Activated T-helper 9 cell treated with anti-CD3 and anti-CD28 coated beads, Interleukin-2, amount 50 U/mL, for 16 hours (primary cell): ENCODE measurements around the gene MRPL28.
"Not testable (repeated sequence)": the region's sequence is repeated elsewhere in the genome, so short reads cannot be mapped to it uniquely, and the experiment has no call there.

Experiments
- DNase-seq: peaks from one replicate; pipeline ENCODE4 v3.0.0-alpha.2; 2020; ENCODE audit warnings: low read depth

The MRPL28 gene

GRCh38 chr16:389352-389751 lies 19.0 kb upstream of the MRPL28 start:
- DNase-seq: no peak

- DNase-seq: not testable (repeated sequence)
Measured at GRCh38 chr16:387761-388666, 17.7 kb upstream of the MRPL28 start.

DNA sequence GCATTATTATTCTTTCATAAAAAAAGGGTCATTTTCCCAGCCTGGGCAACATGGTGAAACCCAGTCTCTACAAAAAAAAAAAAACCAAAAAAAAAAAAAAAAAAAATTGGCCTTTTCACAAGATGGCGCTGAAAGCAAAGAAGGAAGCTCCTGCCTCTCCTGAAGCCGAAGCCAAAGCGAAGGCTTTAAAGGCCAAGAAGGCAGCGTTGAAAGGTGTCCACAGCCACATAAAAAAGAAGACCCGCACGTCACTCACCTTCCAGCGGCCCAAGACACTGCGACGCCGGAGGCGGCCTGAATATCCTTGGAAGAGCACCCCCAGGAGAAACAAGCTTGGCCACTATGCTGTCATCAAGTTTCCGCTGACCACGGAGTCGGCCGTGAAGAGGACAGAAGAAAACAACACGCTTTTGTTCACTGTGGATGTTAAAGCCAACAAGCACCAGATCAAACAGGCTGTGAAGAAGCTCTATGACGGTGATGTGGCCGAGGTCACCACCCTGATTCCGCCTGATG lies 16.4 kb upstream of the MRPL28 start:
- DNase-seq: no peak

DNA sequence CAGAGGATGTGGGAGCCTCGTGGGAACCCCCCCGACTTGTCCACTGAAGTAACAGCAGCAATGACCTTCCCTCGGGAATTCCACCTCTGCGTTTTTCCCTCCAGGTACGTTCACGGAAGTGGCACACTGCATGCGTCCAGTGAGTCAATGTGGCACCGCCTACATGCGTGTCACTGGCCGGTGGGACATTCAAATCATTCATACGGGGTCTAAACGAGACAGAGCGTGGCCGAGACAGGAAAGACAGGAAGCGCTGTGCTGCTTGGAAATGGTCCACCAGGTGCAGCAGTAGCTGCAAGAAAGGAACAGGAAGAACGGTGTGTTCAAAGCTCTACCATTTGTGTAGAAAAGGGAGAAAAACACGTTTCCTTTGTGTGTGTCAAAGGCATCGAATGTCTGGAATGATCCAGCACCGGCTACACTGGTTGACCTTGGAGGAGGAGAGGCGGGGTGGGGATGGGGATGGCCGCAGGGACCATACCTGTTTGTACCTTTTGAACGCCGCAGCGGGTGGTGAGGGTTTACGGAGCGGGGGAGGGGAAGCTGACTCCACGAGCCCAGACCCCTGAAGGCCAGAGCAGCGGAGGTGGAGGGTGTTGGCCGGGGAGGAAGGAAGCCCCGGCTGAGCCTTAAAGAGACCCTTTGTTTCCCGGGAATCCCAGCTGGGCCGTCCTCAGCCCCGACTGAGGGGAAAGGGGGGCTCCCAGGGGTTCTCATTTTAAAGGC lies 13.2 kb upstream of the MRPL28 start:
- no peak for DNase-seq

DNA sequence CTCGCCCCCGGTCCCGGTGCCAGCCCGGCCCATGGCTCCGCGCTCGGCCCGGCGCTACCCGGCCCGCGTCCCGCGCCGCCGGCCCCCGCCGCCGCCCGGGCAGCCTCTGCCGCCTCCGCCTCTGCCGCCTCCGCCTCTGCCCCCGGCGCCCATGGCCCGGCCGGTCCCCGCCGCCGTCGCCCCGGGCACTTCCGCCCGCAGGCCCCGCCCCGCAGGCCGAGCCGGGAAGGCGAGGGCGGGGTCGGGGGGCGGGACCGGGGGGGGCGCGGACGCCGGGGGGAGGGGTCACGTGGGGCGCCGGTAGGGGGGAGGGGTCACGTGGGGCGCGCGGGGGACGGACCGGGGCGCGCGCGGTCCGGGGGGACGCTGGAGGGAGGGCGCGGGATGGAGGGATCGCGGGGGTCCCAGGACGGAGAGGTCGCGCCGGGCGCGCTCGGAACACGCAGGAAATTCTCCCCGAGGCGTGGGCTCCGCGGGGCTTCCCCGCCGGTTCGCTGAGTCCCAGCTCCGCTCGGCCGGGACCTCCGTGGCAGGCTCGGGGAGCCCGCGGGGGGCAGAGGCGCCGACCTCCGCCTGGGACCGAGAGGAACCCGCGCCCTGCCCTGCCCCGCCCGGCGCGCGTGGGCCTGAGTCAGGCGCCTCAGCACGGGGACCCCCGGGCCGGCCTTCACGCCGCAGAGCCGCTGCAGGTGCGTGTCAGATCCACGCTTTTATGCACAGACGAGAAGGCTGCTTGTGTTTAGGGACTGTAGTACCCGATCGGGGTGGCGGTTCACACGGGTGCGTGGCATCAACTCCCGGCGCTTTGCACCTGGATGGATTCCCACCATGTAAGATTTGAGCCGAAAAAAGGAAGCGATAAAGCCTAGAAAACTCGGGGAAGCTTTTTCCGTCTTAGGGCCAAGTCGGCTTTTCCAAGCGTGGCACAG lies 11.7 kb upstream of the MRPL28 start, which contains the start of gene PGAP6:
Gene PGAP6, minus strand, starts transcription at position 190 of the 929 bp plus-strand sequence. Its CDS starts 157 bp downstream, at position 33.
- peak; percentile 53 for DNase-seq

DNA sequence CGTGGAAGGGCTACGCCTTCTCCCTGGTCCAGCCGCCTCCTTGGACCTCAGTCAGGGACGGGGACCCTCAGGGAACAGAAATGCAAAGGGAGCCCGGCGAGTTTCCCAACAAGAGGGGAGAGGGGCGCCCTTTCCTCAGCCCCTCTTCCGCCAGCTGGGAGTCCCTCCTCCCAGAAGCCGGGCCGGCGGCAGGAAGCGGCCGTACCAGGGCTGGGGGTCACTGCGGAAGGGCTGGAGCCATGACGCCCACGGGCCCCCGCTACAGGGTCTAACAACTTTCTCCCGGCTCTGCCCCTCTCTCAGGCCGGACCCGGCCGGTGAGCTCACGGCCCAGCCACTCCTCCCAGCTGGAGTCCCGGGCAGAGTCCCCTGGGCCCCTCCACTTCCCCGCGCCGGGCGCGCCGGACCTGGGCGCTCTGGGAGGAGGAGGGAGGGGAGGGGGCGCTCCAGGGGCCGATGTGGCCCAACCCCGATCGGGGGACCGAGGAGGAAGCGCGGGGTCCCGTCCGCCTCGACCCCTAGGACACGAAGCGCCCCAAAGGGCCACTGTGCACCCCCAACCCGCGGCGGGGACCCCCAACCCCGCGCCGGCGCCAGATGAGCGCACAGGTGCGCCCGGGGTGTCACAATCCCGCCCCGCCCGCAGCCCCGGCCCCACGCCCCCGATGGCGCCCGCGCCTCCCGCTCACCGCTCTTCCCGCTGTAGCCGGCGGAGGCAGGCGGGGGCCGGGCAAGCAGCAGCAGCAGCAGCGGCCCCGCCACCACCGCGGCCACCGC lies 10.9 kb upstream of the MRPL28 start:
- no peak for DNase-seq

GRCh38 chr16:380762-381011 lies 10.3 kb upstream of the MRPL28 start:
- no peak for DNase-seq

- no peak for DNase-seq
Measured at GRCh38 chr16:379961-380761, 9.8 kb upstream of the MRPL28 start.

- DNase-seq: no peak
Measured at GRCh38 chr16:379183-379960, 9.0 kb upstream of the MRPL28 start.

DNA sequence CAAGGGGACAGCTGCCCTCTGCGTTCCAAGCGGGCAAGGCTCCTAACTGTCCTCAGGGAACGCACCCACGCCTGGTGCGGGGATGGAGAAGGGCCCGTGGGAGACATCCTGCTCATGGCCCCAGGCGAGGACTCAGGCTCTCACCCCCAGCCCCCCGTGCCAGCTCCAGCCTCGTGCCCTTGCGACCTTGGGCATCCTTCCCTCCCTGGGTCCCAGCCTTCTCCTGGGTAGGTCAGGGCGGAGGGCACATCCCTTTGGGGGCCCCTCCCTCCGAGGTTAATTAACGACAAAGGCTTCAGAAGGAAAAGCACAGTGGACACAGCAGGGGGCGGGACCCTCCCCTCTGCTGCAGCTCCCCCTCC lies 8.5 kb upstream of the MRPL28 start:
- DNase-seq: no peak

DNA sequence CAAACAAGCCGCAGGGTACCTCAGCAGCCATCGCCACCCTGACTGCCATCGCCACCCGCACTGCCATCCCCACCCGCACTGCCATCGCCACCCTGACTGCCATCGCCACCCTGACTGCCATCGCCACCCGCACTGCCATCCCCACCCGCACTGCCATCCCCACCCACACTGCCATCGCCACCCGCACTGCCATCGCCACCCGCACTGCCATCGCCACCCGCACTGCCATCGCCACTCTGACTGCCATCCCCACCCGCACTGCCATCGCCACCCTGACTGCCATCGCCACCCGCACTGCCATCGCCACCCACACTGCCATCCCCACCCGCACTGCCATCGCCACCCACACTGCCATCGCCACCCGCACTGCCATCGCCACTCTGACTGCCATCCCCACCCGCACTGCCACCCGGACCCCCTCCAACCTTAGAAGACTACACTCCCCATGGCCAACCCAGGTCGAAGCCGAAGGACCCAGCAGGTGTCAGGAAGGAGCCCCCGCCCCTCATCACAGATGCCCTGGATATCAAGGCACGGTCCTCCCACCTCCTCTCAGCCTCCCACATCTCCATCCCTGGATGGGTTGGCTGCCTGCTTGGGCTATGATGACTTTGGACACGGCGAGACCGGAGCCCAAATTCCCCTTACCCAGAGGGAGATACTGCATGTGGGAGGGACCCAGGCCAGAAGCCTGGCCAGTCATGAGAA lies 7.9 kb upstream of the MRPL28 start:
- DNase-seq: not testable (repeated sequence)

GRCh38 chr16:377419-377951 lies 7.1 kb upstream of the MRPL28 start:
- no peak for DNase-seq

DNA sequence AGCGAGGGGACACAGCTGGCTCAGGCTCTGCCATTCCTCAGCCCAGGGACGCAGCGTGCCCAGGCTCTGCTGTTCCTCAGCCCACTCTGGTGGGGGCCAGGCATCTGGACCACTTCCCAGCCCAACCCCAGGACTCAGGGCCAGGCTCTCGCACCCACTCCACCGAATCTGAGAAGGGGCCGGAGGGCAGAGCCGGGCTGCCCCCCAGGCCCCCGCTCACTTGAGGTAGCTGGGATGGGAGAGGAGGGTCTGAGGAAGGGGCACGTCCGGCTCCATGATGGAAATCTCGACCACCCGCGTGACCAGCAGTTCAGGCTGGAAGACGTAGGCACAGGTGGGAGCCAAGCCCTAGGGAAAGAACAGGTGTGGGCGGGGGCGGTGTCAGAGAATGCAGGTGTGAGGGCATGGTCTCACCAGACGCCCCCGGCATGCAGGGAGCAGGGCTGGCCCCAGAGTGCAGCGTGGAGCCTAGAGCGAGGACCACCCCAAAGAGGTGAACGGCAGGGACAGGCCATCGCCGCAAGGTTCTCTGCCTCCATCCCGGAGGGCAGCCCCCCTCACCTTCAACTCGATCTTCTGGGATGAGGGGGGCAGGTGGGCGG lies 6.6 kb upstream of the MRPL28 start:
- DNase-seq: no peak

GRCh38 chr16:375927-376816 lies 5.8 kb upstream of the MRPL28 start:
- DNase-seq: no peak

GRCh38 chr16:375212-375611 lies 4.9 kb upstream of the MRPL28 start:
- DNase-seq: no peak

DNA sequence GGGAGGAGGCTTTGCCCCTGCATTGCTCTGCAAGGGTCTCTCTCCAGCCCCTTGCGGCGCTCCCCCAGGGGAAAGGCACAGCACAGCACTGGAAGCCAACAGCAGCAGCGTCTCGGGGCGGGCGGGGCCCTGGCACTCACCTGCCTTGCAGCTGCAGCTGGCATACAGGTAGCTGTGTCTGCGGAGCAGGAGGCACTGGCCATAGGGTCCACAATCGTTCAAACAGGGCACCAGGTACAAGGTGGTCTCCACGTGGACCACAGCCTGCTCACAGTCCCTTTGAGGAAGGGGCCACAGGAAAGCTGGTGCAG lies 4.2 kb upstream of the MRPL28 start:
- DNase-seq: no peak

DNA sequence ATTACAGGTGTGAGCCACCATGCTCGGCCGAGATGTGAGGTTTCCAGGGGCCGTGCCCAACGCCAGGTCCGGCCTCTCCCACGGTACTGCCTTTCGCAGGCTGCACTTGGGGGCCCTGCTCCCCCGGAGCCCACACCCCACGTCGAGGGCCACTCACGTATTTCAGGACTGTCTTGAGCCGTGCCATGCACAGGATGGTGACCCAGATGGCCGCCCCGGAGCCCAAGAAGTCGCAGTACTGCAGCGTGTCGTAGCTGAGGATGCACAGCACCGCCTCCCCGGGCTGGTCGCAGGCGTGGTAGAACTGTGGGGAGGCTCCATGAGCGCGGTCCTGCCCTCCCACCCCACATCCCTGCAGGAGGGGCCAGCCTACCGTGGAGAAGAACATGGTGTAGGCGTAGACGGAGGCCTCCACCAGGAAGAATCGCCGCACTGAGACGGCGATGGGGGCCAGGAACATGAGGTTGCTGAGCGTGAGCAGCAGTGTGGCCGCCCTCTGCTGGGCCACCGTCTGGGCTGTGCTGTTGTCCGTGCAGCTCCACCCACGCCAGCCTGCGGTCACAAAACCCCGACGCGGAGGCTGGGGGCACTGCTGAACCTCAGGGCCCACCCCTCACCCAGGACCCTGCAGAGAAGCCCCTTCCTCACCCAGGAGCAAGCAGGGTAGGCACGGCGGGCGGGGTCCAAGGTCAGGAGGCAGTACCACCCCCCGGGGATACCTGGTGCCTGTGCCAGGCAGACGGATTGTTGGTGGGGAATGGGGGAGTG lies 3.7 kb upstream of the MRPL28 start:
- no peak for DNase-seq
